NOMO-1 treated with dmso at 0.1 percent for 144 hours (cell line): ENCODE data around the gene ZNF609.

ENCODE experiments used
- DNase-seq: peaks from one replicate; lab custom pipeline; 2025; ENCODE audit not compliant: unreplicated experiment; lab: John Stamatoyannopoulos, UW

ZNF609 gene, protein sequence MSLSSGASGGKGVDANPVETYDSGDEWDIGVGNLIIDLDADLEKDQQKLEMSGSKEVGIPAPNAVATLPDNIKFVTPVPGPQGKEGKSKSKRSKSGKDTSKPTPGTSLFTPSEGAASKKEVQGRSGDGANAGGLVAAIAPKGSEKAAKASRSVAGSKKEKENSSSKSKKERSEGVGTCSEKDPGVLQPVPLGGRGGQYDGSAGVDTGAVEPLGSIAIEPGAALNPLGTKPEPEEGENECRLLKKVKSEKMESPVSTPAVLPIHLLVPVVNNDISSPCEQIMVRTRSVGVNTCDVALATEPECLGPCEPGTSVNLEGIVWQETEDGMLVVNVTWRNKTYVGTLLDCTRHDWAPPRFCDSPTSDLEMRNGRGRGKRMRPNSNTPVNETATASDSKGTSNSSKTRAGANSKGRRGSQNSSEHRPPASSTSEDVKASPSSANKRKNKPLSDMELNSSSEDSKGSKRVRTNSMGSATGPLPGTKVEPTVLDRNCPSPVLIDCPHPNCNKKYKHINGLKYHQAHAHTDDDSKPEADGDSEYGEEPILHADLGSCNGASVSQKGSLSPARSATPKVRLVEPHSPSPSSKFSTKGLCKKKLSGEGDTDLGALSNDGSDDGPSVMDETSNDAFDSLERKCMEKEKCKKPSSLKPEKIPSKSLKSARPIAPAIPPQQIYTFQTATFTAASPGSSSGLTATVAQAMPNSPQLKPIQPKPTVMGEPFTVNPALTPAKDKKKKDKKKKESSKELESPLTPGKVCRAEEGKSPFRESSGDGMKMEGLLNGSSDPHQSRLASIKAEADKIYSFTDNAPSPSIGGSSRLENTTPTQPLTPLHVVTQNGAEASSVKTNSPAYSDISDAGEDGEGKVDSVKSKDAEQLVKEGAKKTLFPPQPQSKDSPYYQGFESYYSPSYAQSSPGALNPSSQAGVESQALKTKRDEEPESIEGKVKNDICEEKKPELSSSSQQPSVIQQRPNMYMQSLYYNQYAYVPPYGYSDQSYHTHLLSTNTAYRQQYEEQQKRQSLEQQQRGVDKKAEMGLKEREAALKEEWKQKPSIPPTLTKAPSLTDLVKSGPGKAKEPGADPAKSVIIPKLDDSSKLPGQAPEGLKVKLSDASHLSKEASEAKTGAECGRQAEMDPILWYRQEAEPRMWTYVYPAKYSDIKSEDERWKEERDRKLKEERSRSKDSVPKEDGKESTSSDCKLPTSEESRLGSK (N-terminal part only)

DNA sequence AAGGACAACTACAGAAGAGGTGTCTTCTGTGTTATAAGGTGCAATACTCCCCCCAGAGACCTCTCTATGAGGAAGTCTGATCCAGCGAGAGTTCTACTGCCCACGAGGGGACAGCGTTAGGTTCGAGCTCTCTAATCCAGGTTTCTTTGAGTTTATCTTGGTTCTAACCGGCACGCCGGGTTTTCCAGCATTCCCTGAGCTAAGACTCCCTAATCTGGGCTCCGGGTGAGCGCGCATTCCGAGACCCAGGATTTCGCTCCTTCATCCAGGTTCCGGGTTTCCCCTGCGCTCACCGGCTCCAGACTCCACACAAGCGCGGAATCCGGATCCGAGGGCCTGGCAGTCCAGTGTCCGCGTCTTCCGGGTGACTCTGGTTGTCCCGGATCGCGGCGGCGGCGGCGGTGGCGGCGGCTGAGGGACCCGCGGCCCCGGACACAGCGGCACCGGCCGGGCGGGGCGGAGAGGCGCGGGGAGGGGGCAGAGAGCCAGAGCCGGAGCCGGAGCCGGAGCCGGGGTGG, at the start of gene ZNF609:
ZNF609 (plus strand) TSS at position 373 of the 518 bp plus-strand sequence. CDS start 38,842 bp downstream, outside the sequence.
- DNase-seq: peak; percentile 77

DNA sequence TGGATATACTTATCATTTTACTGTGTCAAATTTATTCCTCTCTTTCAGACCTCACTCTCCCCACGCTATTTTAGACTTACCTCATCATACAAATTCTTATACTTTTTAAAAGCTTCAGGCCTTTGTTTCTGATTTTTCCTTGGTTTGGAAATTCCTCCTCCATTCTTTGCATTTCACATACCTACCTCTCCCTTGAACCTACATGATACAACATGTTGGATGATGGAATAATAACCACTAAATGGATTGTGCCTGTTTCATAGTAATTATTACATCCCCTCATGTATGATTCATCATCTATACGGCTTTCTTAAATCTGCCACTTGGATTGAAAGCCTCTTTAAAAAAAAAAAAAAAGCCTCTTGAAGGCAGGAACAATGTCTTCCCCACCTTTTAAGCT, 48.2 kb upstream of the ZNF609 start:
- DNase-seq: no peak

DNA sequence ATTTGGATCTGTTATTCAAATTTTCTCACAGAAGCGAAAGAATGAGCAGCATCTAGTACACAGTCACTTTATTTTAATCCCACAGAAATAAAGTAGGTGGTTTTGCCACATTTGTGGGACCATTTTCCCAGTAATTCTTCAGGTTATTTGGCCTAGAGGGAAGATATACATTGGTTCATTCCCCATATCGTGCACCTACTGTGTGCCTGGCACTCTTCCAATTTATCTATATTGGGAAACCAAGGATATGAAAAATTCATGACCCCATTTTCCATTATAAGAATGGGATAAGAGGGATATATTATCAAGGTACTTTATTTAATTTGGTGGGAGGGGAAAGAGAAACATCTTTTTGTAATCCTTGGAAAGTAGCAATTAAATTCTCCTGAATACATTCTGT, 37.7 kb upstream of the ZNF609 start:
- no peak for DNase-seq

DNA sequence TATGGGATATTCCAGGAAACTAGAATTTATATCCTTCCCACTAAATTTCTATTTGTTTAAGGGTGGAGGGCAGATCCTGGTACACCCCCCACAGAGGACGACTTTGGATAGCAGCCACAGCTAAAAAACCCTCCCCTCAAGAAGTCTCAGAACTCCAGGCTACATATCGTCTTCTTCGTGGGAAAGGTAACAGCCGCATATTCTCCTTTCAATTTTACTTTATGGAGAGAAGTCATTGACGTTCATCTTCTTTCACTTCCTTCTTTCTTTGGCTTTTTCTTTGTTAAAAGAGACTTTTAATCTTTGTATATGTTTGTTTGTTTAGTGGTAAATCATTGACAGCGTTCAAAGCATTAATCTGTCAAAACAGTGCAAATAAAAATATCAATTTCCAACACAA, 36.4 kb upstream of the ZNF609 start:
- DNase-seq: no peak

DNA sequence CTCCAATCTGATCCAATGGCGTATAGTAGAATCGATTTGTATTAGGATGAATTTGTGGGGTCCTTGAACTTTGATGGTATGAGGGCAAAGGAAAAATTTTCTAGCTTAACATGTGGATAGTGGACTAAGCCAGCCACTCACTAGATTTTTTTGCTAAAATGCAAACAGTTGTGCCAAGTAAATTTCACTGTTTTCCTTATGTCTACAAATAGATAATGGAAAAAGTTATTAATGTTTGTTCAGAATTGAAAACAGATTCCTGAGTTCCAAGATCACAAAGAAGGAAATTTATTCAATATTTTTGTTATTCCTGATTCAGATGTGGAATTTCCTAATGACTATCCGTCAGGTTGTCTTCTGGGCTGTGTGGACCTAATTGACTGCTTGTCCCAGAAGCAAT, 35.2 kb upstream of the ZNF609 start:
- DNase-seq: no peak

DNA sequence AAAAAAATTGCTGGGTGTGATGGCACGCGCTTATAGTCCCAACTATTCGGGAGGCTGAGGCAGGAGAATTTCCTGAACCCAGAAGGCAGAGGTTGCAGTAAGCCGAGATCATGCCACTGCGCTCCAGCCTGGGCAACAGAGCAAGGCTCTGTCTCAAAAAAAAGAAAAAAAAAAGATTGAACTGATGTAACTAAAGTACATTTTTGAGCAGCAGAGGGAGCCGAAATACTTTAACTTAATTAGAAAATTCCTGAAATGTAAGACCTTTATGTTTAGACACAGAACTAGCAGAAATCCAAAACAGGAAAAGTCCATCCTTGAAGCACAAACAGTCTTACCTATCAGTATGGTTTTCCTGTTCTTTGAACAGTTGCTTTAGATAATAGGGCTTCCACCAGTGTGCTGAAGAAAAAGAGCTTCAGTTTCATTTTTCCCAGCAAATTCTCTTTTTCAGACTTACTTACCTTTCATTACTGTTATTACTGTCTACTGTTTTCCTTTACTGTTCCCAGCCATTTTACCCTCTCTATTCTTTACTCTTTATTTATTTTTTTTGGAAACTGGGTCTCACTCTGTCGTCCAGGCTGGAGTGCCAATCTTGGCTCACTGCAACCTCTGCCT, 33.4 kb upstream of the ZNF609 start:
- no peak for DNase-seq

DNA sequence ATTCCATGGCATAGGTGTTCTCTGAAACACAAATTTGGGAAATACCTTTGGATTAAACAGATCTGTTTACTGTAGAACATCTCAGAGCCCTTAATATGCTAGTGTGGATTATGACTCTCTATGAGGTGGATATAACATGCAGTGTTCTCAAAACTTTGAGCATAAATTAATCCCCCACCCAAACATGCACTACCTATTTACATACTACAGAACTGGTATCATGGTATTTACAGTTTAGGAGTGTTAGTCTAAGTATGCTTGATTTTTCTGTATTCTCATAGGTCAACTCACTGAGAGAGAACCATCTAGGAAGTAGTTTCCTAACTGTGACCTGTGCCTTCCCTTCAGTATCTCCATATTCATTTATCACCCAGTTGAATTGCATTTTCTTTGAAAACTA, 30.9 kb upstream of the ZNF609 start:
- DNase-seq: no peak

DNA sequence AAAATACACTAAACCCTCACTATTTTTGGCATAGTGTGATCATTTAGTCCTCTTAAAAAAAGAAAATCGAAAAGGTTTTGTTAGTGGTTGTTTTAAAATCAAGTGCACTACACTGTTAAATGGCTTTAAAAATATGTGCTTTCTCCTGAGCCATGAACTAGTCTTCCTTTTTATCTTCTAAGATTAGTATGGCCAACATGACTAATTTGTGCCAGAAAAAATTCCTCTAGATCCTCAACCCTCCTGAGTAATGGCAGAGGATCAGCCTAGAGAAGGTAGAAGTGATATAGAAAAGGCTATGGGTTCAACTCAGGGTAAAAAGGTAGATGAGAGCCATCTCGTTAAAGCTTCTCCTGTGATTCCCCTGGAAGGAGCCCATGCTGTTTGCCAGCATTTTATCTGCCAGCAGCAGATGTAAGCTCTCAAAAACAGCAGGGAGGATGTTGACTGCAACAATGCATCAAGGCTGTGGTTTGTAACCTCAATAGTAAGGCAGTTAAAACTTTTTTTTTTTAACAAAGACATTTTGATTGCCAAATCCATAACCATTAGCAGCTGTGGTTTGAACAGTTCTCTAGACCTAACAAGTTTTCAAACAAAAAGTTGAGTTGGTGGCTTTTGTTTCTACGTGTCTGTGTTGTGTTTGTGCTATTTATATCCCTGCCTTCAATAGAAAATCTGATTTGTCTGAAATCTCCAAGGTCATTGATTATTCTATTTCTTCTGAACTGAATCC, 30.2 kb upstream of the ZNF609 start:
- DNase-seq: peak; percentile 70

DNA sequence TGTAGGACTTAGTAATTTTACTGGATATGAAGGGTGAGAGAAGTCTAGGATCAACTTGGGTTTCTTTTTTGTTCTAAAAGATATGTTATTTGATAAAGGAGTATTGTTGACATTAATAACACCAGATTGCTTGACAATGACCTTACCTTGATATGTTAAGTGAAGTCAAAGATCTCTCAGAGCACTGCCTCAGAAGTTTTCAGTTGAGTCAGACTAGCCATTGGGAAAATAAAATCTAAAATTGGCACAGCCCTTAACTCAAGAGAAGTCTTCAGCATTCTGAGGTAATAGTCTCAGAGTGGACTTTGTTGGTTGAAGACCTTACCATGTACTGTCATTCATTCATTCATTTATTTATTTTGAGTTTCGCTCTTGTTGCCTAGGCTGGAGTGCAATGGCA, 22.4 kb upstream of the ZNF609 start:
- DNase-seq: no peak

DNA sequence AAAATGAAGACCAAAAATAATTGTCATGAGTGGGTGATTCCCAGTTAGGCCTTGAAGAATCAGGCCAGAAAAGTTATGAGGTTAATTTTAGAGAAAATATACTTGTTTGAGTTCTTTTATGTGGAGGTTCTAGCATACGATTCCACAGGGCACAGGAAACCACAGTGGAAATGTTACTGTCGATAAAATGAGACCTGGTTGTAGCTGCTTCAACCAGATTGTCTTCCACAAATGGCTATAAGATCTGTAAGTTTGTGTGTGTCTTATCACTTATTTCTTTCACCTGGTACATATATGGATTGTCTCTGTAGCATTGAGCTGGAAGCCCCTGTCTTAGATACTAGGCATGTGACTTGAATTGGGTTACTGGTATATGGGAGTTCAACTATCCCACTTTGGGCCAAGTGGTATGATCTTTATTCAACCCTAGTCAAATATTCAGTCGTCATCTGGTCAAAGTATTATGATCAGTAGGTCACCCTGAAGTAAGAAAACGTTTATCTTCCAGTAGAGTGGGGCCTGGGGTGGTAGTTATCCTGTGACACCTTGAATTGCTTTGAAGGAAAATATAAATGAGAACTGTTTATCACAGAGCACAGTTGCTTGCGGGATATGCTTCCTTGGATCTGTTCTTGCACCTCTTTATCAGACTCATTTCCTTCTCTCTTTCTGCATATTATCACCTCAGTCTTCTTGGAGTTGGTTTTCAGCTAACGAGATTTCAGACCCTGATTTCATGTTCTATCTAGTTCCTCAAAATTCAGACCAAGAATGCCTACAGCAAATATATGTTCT, 21.5 kb upstream of the ZNF609 start:
- DNase-seq: no peak

DNA sequence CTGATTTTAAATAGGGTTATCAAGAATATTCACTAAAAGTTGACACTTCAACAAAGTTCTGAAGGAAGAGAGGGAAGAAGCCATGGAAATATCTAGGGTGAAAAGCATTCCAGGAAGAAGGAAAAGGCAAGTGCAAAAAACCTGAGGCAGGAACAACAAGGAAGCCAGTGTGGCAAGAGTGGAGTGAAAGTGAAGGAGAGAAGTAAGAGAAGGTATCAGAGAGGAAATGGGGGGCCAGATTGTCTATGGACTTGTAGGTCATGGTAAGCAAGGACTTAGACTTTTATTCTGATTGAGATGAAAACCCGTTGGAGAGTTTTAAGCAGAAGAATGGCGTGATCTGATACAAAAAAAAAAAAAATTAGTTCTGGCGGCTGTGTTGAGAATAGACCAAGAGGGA, 18.5 kb upstream of the ZNF609 start:
- no peak for DNase-seq

DNA sequence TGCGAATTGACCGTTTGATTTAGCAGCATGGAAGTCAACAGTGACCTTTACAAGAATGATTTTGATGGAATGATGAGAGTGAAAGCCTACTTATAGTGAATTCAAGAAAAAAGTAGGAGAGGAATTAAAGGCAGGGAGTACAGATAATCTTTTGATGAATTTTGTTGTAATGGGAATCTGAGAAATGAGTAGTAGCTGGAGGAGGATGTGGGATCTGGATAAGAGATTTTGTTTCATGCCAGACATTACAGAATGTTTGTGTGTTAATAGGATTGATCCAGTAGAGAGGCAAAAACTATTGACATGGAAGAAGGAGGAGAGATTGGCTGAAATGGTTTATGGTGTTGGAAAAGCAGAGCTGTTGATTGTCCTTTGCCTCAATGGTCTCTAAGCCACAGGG, 17.4 kb upstream of the ZNF609 start:
- DNase-seq: no peak

DNA sequence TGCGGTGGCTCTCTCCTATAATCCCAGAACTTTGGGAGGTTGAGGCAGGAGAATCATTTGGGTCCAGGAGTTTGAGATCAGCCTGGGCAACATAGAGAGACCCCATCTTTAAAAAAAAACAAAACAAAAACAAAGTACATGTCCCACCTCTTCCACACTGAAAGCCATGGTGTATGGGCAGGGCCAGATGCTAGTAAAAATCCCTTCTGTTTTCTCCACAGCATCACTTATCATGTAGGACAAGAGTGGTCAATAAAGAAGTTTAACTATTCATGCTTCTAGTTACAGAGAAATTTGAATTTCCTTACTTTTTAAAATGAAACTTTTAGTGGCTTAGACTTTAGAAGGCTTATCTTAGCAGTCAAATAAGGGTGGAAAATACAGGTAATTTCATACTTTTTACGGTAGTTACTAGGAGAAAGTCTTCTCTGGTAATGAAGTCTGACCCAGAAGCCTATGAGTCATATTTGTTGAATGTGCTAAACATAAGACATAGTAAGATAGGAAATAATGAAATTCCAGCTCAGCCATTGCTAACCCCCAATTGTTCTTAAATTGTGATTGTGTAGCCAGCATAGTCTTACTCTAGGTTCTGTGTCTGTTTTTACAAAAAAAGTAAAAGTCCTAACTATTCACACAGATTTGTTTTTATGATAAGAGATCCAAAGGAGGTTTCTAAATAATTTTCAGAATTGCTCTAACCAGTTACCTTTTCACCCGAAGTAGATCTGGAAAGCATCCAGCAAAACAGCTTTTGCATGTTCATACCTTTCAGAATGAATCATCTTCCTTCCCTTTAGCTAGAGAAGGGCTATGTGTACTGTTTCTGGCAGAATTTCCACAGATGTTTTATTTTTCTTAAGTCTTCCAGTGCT, 16.4 kb upstream of the ZNF609 start:
- no peak for DNase-seq

DNA sequence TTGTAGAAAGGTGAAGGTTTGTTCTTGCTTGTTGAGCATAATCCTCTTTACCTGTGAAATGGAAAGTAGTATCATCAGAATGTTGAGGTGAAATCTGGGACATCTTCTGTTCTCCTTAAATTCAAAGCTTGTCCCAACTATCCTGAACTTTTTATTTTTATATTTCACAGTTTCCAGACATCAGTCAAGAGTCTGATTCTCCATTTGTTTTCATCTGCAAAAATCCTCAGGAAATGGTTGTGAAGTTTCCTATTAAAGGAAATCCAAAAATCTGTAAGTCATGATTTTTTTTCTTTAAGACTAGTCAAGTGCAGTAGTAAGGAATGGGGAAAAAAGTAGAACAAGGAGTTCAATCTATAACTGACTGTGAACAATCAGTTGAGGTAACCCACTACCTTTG, 15.5 kb upstream of the ZNF609 start:
- DNase-seq: no peak

DNA sequence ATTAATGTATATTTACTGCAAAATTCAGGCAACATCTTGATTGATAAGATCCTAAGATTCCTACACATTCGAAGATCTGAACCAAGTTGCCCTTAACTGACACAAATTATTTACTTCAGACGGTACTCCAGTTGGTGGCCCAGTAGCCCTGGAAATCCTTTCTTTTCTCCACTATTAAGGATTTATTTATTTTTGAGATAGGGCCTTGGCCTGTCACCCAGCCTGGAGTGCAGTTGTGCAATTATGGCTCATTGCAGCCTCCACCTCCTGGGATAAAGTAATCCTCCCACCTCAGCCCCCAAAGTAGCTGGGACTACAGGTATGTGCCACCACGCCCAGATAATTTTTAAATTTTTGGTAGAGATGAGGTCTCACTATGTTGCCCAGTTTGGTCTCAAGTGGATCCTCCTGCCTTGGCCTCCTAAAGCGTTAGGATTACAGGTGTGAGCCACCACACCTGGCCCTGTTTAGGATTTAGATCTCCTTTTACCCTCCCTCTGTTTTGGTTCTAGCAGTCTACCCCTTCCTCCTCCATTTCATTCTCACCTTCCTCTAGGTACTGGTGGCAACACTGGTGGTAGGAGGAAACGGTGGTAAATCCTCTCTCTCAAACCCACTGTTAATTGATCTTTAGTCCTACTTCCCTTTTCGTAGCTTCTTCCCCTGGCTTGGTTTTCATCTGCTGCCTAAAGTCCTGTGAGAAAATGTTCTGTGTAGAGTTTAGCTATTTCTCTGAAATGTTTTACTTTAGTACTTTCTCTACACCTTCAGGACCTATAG, 12.7 kb upstream of the ZNF609 start:
- peak; percentile 67 for DNase-seq

DNA sequence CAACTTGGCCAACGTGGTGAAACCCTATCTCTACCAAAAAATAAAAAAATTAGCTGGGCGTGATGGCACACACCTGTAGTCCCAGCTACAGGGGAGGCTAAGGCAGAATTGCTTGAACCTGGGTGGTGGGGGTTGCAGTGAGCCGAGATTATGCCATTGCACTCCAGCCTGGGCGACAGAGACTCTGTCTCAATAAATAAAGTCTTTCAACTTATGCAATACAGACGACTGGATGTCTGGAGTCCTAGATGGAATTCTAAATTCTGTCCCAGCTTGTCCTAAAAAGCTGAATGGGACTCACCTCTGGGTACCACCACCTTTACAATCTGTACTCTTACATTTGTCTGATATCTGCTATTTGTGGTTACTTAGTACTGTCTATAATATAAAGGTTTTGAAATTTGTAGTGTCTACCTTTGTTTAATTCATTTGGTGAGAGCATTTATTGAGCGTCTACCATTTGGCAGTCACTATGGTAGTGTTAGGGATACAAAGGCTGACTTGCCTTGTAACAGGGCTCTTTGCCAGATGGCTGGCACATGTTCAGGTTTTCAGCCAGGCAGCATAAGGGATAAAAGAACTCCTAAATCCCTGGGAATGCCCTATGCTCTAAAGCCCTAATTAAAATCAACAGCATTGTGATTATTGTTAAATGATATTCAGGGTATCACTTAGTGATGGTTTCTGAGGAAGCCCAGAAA, 7.2 kb upstream of the ZNF609 start:
- no peak for DNase-seq

DNA sequence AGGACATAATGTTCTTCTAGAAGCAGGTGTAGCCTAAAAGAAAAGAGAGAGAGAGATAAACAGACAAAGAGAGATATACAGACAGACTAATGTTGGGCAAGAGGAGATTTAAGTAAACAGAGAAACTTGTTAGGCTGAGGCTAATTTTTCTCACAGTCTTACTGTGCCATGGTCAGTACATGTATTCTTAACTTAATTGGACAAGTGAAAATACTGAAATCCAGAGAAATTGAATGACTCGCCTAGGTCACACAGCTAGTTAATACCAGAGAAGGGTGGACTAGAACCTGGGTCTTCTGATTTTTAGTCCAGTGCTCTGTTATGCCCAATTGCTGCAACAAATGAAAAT, 6.7 kb upstream of the ZNF609 start:
- no peak for DNase-seq
